IMR-90 (cell line): Measurements from ENCODE around the gene TAL1. TPM values are rescaled to one million over a fixed set of nuclear protein-coding genes. Genes with fewer than 3 reads are reported as not detected.

Experiments used
- ATAC-seq: fragments of 200-7000 bp; cut with Tn5 transposase; 2 replicates; pipeline ENCODE4 v1.9.1; 2020; ENCODE audit warnings: low read depth, mild to moderate bottlenecking, moderate library complexity
- BruUV-seq: library from RNA; stranded (reverse); fragments of 400-500 nt; replicated peaks from 2 replicates; lab custom pipeline; 2021; lab: Mats Ljungman, UMichigan
- CTCF ChIA-PET: fragments of 300-600 bp; formaldehyde crosslinking; extraction: SDS; loops from one replicate; lab custom pipeline; 2021; ENCODE audit warnings: antibody characterized with exemption; lab: Yijun Ruan, JAX
- POLR2A ChIA-PET: fragments of 300-600 bp; sonication (Branson Sonifier 250); formaldehyde crosslinking; loops from one replicate; lab custom pipeline; 2022; ENCODE audit warnings: antibody characterized with exemption; ENCODE audit not compliant: unreplicated experiment; lab: Charles Lee
- DNase-seq: peaks from one replicate; pipeline ENCODE4 v3.0.0; 2013
- H2AFZ ChIP-seq: replicated peaks from 2 replicates; pipeline ENCODE3; 2013; ENCODE audit warnings: low read length, mild to moderate bottlenecking; ENCODE audit not compliant: poor library complexity
- H2AK5ac ChIP-seq: 2 replicates; pipeline ENCODE4 v1.6.1; 2013; ENCODE audit warnings: low read depth, low read length, inconsistent platforms
- H2AK9ac ChIP-seq: replicated peaks from 2 replicates; pipeline ENCODE3; 2013; ENCODE audit warnings: mild to moderate bottlenecking, low read depth, low read length, moderate library complexity; ENCODE audit not compliant: poor library complexity
- H2BK120ac ChIP-seq: 2 replicates; pipeline ENCODE4 v1.6.1; 2013; ENCODE audit warnings: low read depth, low read length, inconsistent platforms
- H2BK15ac ChIP-seq: 3 replicates; pipeline ENCODE4 v1.6.1; 2013; ENCODE audit warnings: low read depth, low read length, inconsistent platforms
- H2BK20ac ChIP-seq: 2 replicates; pipeline ENCODE4 v1.6.1; 2013; ENCODE audit warnings: low read depth, mild to moderate bottlenecking, inconsistent platforms, low read length, moderate library complexity
- H2BK5ac ChIP-seq: 2 replicates; pipeline ENCODE4 v1.6.1; 2013; ENCODE audit warnings: mild to moderate bottlenecking, low read depth, low read length, inconsistent platforms; ENCODE audit not compliant: poor library complexity, severe bottlenecking
- H3K14ac ChIP-seq: replicated peaks from 2 replicates; pipeline ENCODE4 v1.6.1; 2013; ENCODE audit warnings: low read depth, low read length, inconsistent platforms
- H3K18ac ChIP-seq: 2 replicates; pipeline ENCODE4 v1.6.1; 2013; ENCODE audit warnings: low read depth, low read length, control low read depth
- H3K23ac ChIP-seq: 2 replicates; pipeline ENCODE4 v1.6.1; 2013; ENCODE audit warnings: low read depth, low read length, inconsistent platforms
- H3K27ac ChIP-seq: 2 replicates; pipeline ENCODE4 v1.5.1; 2013; ENCODE audit warnings: mild to moderate bottlenecking, control low read depth, low read length; ENCODE audit not compliant: insufficient read depth
- H3K27me3 ChIP-seq: 2 replicates; pipeline ENCODE4 v1.6.1; 2013; ENCODE audit warnings: low read length; ENCODE audit not compliant: control insufficient read depth, insufficient read depth
- H3K36me3 ChIP-seq: 2 replicates; pipeline ENCODE4 v1.6.1; 2013; ENCODE audit warnings: low read length, mixed read lengths; ENCODE audit not compliant: control insufficient read depth, insufficient read depth
- H3K4ac ChIP-seq: 2 replicates; pipeline ENCODE4 v1.6.1; 2013; ENCODE audit warnings: low read depth, low read length, inconsistent platforms
- H3K4me1 ChIP-seq: 2 replicates; pipeline ENCODE4 v1.6.1; 2013; ENCODE audit warnings: low read length, mixed read lengths; ENCODE audit not compliant: control insufficient read depth, insufficient read depth
- H3K4me2 ChIP-seq: 2 replicates; pipeline ENCODE4 v1.6.1; 2013; ENCODE audit warnings: low read depth, mild to moderate bottlenecking, control low read depth, low read length, moderate library complexity
- H3K4me3 ChIP-seq: 2 replicates; pipeline ENCODE4 v1.5.1; 2013; ENCODE audit warnings: low read depth, mild to moderate bottlenecking, control low read depth, low read length, moderate library complexity; ENCODE audit not compliant: insufficient read depth
- H3K56ac ChIP-seq: 2 replicates; pipeline ENCODE4 v1.6.1; 2013; ENCODE audit warnings: low read length, inconsistent platforms; ENCODE audit not compliant: insufficient read depth; ENCODE audit errors: extremely low read depth
- H3K79me1 ChIP-seq, 2 experiments: 2 replicates each; pipeline ENCODE4 v1.6.1; 2013; ENCODE audit warnings: low read length in 2 of 2, inconsistent platforms in 1 of 2, low read depth in 1 of 2
- H3K9ac ChIP-seq: 2 replicates; pipeline ENCODE4 v1.6.1; 2013; ENCODE audit warnings: low read depth, low read length, control low read depth
- H3K9me1 ChIP-seq: 2 replicates; pipeline ENCODE4 v1.6.1; 2013; ENCODE audit warnings: low read length, inconsistent platforms; ENCODE audit not compliant: insufficient read depth
- H3K9me3 ChIP-seq: 2 replicates; pipeline ENCODE4 v1.6.1; 2013; ENCODE audit warnings: low read length; ENCODE audit not compliant: control insufficient read depth, insufficient read depth
- H4K20me1 ChIP-seq: 2 replicates; pipeline ENCODE4 v1.6.1; 2013; ENCODE audit warnings: low read length, inconsistent platforms; ENCODE audit not compliant: insufficient read depth
- H4K5ac ChIP-seq: 2 replicates; pipeline ENCODE4 v1.6.1; 2013; ENCODE audit warnings: mild to moderate bottlenecking, low read depth, low read length, control low read depth
- H4K8ac ChIP-seq, 2 experiments: 2 replicates each; pipeline ENCODE4 v1.6.1; 2013; ENCODE audit warnings: low read depth in 2 of 2, low read length in 2 of 2, control low read depth in 1 of 2, inconsistent platforms in 1 of 2
- H4K91ac ChIP-seq: 2 replicates; pipeline ENCODE4 v1.6.1; 2013; ENCODE audit warnings: low read depth, low read length, inconsistent platforms; ENCODE audit not compliant: insufficient read depth
- ELK1 ChIP-seq: fragments of 150-350 bp; IDR thresholded peaks from 2 replicates; pipeline ENCODE4 v1.6.1; 2016; ENCODE audit warnings: low read depth, mild to moderate bottlenecking, low read length, moderate library complexity, borderline replicate concordance
- MAFK ChIP-seq: IDR thresholded peaks from 2 replicates; pipeline ENCODE4 v1.6.1; 2012; ENCODE audit warnings: low read depth, low read length, improper control_type of control experiment
- MXI1 ChIP-seq: IDR thresholded peaks from 2 replicates; pipeline ENCODE4 v1.6.1; 2012; ENCODE audit warnings: low read depth, mild to moderate bottlenecking, low read length, moderate library complexity, borderline replicate concordance
- WGBS, 2 experiments: methylation state at CpG; one replicate each; pipeline versions ENCODE4 v1.1.5 to v1.1.7; 2013; ENCODE audit warnings: missing lambda C conversion rate in 2 of 2; ENCODE audit not compliant: insufficient read length in 1 of 2; ENCODE audit errors: extremely low coverage in 2 of 2; 5-methylcytosine and 5-hydroxymethylcytosine counted together
- dilution Hi-C: fragments of 300-500 bp; cut with HindIII; formaldehyde crosslinking; loops from one replicate; pipeline ENCODE4 v1.14.3; 2018; ENCODE audit warnings: low sequenced_read_pairs; ENCODE audit not compliant: unreplicated experiment
- in situ Hi-C: fragments of 300-500 bp; cut with MboI; formaldehyde crosslinking; loops from 3 replicates; pipeline ENCODE4 v1.14.3; 2019; ENCODE audit warnings: low sequenced_read_pairs, inconsistent platforms, mixed read lengths
- intact Hi-C: fragments of 100-400 bp; cut with micrococcal nuclease; formaldehyde crosslinking; loops from 2 replicates; pipeline ENCODE4 v1.10.0; 2022
- polyA plus RNA-seq, 3 experiments: library from polyadenylated mRNA; depleted of rRNA; stranded (reverse); fragments of >200 nt; gene quantifications; 2 replicates each; pipeline ENCODE4 v1.2.3, GENCODE V29; 2012; ENCODE audit warnings: low replicate concordance in 1 of 3
- total RNA-seq: library from RNA; depleted of rRNA; stranded (reverse); fragments of >200 nt; gene quantifications from 2 replicates; pipeline ENCODE4 v1.2.3, GENCODE V29; 2012

The TAL1 gene
- total and polyA plus RNA-seq, 2 of the 4 experiments (the other 2 are of a cell fraction): not detected

- Histone ChIP-seq H2AK9ac (no peak overlapping the region), H3K14ac (no peak overlapping the region), H3K18ac (no peak overlapping the region), H2BK5ac (no peak overlapping the region), H3K4me1 (no peaks in the 10 kb centered on the region), H2AK5ac (no peak overlapping the region), H3K4ac (no peak overlapping the region), H3K4me2 (no peak overlapping the region), H2BK15ac (no peak overlapping the region), H4K20me1 (no peaks in the 10 kb centered on the region), H3K79me1 (no peaks in the 10 kb centered on the region), H3K9me1 (no peaks in the 10 kb centered on the region), H3K36me3 (no peaks in the 10 kb centered on the region), H3K23ac (no peak overlapping the region), H2BK120ac (no peak overlapping the region), H2BK20ac (no peak overlapping the region), H3K9ac (no peak overlapping the region), H3K27ac (no peak overlapping the region), H4K5ac (no peak overlapping the region), H4K91ac (no peak overlapping the region), H3K27me3 (peaks cover 22% of the 10 kb centered on the region), H3K9me3 (no peaks in the 10 kb centered on the region), H4K8ac (no peak overlapping the region), H3K4me3 (no peak overlapping the region), H2AFZ (no peak overlapping the region), H3K56ac (no peak overlapping the region)
- DNase-seq (no peak), ATAC-seq (no peak)
- TF ChIP-seq ELK1 (no peak), MXI1 (no peak), MAFK (no peak)
- in situ Hi-C loops: no loop called here
- CTCF ChIA-PET: interaction anchor here (1.2 kb wide), 1 partner anchor 9 kb away, joined by 3 read pairs; no protein-coding TSS in a partner anchor
- POLR2A ChIA-PET: no interaction called here
- 43% methylated on average over 1 of the region's 5 CpGs; no CpG with 5 or more reads in 1 of the 2 experiments for whole genome bisulfite sequencing, 2 experiments
- BruUV-seq: no TSS peak
- dilution Hi-C loops: no loop called here
- intact Hi-C loops: no loop called here
Measured at GRCh38 chr1:47243910-47244309, 11.9 kb upstream of the TAL1 start.
